Activated gamma-delta T cell (primary cell): ENCODE data around the gene GUCY2D.
"Not testable (repeated sequence)": the region's sequence is repeated elsewhere in the genome, so short reads cannot be mapped to it uniquely, and the experiment has no call there.

Experiments used
- DNase-seq: peaks from one replicate; lab custom pipeline; 2025; lab: John Stamatoyannopoulos, UW

The GUCY2D gene

GRCh38 chr17:8044819-8045810, 42.7 kb downstream of the GUCY2D start:
- no peak for DNase-seq

- no peak for DNase-seq
Observed at GRCh38 chr17:8046306-8046928, 44.0 kb downstream of the GUCY2D start.

- no peak for DNase-seq
Observed at GRCh38 chr17:8046929-8047768, 44.7 kb downstream of the GUCY2D start.

DNA sequence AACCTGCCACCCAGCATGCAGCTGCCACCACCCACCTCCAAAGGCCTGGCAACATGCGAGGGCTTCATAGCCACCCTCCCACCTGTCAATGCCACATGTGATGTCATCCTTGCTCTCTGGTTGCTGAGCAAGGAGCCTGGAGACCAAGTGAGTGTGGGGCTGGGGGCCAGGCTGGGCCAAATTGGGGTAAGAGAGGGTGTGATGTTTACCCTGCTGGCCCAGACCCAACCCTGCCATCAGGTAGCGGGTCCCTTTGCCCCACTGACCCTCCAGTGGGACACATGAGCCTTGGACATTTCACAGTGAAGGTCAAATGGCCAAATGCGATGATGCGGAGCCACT, 45.3 kb downstream of the GUCY2D start:
- DNase-seq: no peak

GRCh38 chr17:8048236-8048635, 45.8 kb downstream of the GUCY2D start:
- DNase-seq: no peak

DNA sequence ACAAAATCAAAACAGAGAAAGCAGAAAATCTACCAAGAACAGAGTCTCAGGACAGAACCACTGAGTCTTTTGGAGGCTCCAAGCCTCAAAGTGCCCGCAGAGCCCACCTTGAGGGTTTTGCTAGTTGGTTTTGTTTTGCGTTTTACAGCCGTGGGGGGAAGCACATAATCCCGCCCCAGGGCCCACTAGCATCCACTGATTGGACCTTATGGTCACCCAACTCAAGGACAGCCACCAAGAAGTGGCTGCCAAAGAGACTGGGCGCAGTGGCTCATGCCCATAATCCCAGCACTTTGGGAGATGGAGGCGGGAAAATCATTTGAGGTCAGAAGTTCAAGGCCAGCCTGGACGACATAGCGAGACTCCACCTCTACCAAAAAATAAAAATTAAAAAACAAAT, 46.3 kb downstream of the GUCY2D start:
- no peak for DNase-seq

- DNase-seq: no peak
Observed at GRCh38 chr17:8051831-8052230, 49.4 kb downstream of the GUCY2D start.

GRCh38 chr17:8052256-8053252, 50.1 kb downstream of the GUCY2D start:
- DNase-seq: no peak

GRCh38 chr17:8053600-8053999, 51.2 kb downstream of the GUCY2D start:
- DNase-seq: no peak

GRCh38 chr17:8055851-8056231, 53.4 kb downstream of the GUCY2D start:
- no peak for DNase-seq

DNA sequence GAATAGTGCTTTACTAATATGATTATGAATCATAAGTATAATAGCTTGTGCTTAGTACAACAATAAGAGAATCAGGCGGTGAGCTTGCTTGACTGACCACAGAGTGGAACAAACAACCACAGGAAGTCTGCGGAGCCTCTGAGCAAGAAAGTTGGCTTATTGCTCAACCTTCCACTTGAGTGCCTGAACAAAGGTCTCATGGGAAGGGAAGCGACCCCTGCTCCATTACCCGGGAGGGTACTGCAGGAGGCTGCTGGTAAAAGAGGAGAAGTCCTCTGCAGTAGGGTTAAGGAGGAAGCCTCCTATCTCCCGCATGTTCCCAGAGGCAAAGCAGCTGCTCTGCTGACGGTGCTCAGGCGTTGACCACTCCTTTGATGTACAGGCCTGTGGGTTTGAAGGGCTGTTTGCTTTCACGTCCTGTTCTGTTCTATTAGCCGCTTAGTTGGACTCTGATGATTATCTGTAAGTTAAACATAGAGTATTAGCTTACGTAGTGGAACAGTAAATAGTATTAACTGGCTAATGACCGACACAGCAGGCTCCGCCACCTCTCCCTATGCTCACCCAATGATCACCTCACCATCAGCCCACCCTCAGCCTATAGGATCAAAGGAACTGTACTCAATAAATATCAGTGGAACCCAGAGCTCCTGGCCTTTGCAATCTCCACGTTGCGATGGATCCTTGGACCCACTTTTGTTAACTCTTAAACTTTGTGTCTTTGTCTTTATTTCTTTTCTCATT, 54.0 kb downstream of the GUCY2D start:
- DNase-seq: no peak

DNA sequence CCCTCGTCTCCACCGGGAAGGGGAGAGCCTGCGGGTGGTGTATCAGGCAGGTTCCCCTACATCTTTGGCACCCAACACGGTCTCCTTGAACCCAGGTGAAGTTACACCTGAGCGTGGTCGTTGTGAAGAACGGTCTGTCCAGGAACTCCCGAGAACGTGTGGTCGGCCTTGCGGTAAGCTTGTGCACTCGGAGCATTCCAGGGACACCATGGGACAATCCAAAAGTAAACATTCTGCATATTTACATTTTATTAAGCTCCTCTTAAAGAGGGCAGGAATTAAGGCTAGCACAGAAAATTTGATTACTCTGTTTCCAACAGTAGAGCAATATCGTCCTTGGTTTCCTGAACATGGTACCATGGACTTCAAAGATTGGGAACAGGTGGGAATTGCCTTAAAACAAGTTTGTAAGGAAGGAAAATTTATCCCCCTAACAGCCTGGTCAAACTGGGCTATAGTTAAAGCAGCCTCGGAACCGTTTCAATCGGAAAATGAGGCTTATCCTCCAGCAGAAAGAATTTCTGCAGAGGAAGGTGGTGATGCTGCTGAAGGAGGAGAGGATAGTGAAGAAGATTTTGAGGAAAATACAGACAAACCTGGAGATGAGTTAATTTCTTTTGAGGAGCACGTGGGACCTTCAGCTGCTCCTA, 54.7 kb downstream of the GUCY2D start:
- no peak for DNase-seq

DNA sequence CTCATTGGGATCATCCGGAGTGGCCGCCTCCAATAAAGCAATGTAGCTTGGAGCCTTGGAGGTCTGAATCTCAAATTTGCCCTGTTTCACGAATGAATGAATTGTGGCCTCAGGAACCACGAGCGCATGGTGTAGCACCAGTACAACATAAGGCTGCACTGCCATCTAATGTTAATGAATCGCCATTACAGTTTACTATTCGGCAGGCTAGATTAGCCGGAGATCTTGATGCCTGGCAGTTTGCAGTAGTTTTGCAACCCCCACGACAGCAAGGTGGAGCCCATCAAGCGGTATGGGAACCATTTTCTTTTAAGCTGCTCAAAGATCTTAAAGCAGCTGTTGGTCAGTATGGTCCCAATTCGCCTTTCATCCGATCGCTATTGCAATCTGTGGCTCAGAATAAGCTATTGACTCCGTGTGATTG, 55.3 kb downstream of the GUCY2D start:
- DNase-seq: no peak

DNA sequence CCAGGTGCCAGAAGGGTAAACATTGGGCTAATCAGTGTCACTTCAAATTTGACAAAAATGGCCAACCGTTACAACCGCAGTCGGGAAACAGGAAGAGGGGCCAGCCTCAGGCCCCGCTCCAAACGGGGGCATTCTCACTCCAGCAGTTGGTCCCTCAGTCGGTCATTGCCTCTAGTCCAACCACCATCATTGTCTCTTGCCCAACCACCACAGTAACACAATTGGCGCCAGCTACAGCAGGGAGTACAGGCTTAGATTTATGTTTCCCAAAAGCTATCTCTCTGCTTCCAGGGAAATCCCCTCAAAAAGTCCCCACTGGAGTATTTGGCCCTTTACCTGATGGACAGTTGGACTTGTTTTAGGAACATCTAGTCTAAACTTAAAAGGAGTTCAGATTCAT, 56.7 kb downstream of the GUCY2D start:
- DNase-seq: no peak

- no peak for DNase-seq
Observed at GRCh38 chr17:8060274-8060673, 57.9 kb downstream of the GUCY2D start.

- not testable (repeated sequence) for DNase-seq
Observed at GRCh38 chr17:8061851-8062250, 59.4 kb downstream of the GUCY2D start.

DNA sequence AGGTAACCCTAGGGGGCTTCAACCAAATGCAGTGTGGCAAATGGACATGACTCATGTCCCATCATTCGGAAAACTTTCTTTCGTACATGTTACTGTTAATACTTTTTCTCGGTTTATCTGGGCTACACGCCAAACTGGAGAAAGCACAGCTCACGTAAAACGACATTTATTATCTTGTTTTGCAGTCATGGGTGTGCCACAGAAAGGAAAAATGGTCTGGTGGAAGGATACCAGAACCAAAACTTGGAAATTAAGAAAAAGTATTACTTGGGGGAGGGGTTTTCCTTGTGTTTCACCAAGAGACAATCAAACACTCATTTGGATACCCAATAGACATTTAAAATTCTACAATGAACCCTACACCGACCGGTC, 60.0 kb downstream of the GUCY2D start:
- no peak for DNase-seq

- DNase-seq: no peak
Observed at GRCh38 chr17:8062807-8063483, 60.5 kb downstream of the GUCY2D start.

DNA sequence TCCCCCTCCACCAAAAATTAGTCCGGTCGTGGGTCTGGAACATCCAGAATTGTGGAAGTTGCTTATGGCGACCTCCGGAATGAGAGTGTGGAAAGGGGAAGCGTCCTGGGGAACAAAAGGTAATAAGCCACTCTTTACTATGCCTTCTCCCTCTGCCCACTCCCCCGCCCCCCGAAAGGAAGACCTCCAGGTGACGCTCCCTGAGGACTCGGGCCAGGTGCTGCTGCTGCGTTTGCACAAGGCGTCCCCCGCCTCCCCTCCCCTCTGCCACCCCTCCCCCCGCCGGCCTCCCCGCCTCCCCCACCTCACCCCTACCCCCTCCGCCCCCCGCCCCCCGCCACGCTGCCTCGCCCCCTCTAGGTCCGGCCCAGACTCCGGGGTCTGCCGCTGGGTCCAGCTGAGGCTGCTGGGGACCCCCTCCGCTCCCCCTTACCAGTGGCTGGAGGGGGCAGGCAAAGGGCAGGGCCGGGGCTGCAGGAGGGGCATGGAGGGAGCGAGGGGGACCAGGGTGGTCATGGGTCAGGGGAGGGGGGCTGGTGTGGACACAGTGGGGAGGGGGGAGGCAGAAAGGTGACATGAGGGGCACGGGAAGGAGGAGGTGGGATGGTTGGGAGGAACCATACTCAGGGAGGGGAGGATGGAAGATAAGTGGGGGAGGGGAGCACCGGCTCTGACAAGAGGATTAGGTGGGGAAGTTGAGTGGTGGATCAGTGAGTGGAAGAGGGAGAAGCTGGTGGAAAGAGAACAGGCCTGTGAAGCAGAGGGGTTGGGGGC, 61.5 kb downstream of the GUCY2D start:
- DNase-seq: no peak
